Lower leg skin (tissue), 4 donors: ENCODE measurements around the gene TRPM3. TPM values are rescaled to one million over a fixed set of nuclear protein-coding genes. Genes with fewer than 3 reads are reported as not detected.

ENCODE experiments used
- DNase-seq, 2 donors: peaks; one replicate each; pipeline ENCODE4 v3.0.0-alpha.2; 2019; ENCODE audit warnings: low spot score in 2 of 2
- H3K4me3 ChIP-seq: fragments of 200-600 bp; sonication (generic); 2 replicates; pipeline ENCODE4 v1.5.1; 2017; ENCODE audit warnings: mild to moderate bottlenecking, low read depth; ENCODE audit not compliant: poor library complexity, severe bottlenecking
- POLR2A ChIP-seq, 2 donors: fragments of 450-650 bp; IDR thresholded peaks; one replicate each; pipeline ENCODE4 v1.6.1; 2016 to 2017; ENCODE audit warnings: antibody characterized with exemption in 2 of 2, mild to moderate bottlenecking in 1 of 2, moderate library complexity in 1 of 2
- WGBS, 2 donors: methylation state at CpG; one replicate each; pipeline ENCODE4 v1.1.5; 2018; 5-methylcytosine and 5-hydroxymethylcytosine counted together
- intact Hi-C: fragments of 100-400 bp; cut with DNase I; formaldehyde crosslinking; loops from one replicate; pipeline ENCODE4 v1.15.0; 2023; ENCODE audit warnings: low total_unique reads
- total RNA-seq, 4 donors: library from RNA; depleted of rRNA; stranded (reverse); fragments of >200 nt; gene quantifications; one replicate each; pipeline ENCODE4 v1.1.0, GENCODE V29; 2016
- TF ChIP-seq, protein P1 (sequence below), 3 donors: fragments of 450-650 bp; IDR thresholded peaks; one replicate each; pipeline ENCODE4 v1.5.1; 2016; ENCODE audit warnings: antibody characterized with exemption in 3 of 3, mild to moderate bottlenecking in 3 of 3, moderate library complexity in 2 of 3

Gene TRPM3
- total RNA-seq, 4 donors from 2014 or later, result 0.10 to 0.29 TPM; not detected in 2

DNA sequence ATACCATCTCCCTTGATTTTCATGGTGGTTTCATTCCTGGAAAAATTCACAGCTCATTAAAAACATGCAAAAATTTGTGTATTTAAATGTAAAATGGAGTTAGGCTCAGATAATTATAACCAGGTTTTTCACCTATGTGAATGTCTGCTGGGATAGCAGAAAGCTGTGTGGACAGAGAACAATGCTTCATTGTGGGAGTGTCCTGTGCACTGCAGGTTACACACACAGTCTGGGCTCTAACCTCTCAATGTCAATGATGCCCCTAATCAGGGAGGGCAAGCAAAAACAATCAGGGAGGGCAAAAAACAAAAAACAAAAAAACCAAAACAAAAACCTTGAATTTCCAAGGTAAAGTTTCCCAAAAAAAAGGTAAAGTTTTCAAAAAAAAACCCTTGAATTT is 548.1 kb downstream of the TRPM3 start:
- no peak for DNase-seq
- TF ChIP-seq POLR2A (IDR thresholded peaks at IDR 0.05), result no peak
- TF ChIP-seq, protein P1, sequence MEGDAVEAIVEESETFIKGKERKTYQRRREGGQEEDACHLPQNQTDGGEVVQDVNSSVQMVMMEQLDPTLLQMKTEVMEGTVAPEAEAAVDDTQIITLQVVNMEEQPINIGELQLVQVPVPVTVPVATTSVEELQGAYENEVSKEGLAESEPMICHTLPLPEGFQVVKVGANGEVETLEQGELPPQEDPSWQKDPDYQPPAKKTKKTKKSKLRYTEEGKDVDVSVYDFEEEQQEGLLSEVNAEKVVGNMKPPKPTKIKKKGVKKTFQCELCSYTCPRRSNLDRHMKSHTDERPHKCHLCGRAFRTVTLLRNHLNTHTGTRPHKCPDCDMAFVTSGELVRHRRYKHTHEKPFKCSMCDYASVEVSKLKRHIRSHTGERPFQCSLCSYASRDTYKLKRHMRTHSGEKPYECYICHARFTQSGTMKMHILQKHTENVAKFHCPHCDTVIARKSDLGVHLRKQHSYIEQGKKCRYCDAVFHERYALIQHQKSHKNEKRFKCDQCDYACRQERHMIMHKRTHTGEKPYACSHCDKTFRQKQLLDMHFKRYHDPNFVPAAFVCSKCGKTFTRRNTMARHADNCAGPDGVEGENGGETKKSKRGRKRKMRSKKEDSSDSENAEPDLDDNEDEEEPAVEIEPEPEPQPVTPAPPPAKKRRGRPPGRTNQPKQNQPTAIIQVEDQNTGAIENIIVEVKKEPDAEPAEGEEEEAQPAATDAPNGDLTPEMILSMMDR (IDR thresholded peaks at IDR 0.05), result no peak
- intact Hi-C loops, result no loop called here
- no peak overlapping the region for H3K4me3 ChIP-seq

DNA sequence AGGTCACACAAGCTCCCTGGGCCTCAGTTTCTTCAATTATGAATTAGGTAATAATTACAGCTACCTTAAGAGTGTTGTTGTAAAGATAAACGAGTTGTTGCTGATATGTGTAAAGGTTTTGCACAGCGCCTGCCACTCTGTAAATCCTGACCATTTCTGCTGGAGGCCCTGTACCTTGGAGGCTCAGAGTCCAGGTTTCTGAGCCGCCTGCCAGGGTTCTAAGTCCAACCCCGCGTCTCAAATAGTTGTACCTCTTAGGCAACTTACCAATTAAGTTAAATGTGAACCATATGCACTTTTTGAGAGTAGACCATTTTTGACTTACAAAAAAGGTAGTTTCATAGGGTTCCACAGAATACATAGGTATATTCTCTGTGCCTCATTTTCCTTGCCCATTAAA is 550.2 kb downstream of the TRPM3 start:
- no peak for DNase-seq
- H3K4me3 ChIP-seq, result no peak overlapping the region
- WGBS, 2 donors, result 93 to 98% methylated on average over 5 of the region's 5 CpGs

DNA sequence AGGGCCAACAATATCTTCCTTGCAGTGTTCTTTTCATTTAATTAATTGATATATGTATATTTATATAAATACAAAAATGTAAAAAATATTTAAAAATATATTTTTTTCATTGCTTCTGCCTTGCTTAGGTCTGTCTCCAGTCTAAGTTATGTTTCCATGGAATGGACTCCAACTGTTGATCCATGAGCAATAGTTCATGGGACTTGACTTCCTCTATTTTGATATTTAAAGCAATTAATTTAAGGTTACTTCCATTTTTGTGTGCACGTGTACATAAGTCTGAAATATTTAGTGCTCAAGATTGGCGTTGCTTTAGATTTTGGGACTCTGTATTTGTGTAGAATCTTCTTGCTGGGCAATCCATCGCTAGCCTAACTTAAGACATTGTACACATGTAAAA is 551.6 kb downstream of the TRPM3 start:
- no peak for TF ChIP-seq POLR2A (IDR thresholded peaks at IDR 0.05)
- TF ChIP-seq, protein P1 (IDR thresholded peaks at IDR 0.05), result no peak
- DNase-seq, result no peak
- intact Hi-C loops, result no loop called here
- H3K4me3 ChIP-seq, result no peak overlapping the region
- 74 to 89% methylated on average over 3 of the region's 3 CpGs for WGBS, 2 donors

More for the DNA sequence above, 550.2 kb downstream of the TRPM3 start:
- intact Hi-C loops, result no loop called here
- no peak for TF ChIP-seq POLR2A (IDR thresholded peaks at IDR 0.05)
- TF ChIP-seq, protein P1 (IDR thresholded peaks at IDR 0.05), result no peak

DNA sequence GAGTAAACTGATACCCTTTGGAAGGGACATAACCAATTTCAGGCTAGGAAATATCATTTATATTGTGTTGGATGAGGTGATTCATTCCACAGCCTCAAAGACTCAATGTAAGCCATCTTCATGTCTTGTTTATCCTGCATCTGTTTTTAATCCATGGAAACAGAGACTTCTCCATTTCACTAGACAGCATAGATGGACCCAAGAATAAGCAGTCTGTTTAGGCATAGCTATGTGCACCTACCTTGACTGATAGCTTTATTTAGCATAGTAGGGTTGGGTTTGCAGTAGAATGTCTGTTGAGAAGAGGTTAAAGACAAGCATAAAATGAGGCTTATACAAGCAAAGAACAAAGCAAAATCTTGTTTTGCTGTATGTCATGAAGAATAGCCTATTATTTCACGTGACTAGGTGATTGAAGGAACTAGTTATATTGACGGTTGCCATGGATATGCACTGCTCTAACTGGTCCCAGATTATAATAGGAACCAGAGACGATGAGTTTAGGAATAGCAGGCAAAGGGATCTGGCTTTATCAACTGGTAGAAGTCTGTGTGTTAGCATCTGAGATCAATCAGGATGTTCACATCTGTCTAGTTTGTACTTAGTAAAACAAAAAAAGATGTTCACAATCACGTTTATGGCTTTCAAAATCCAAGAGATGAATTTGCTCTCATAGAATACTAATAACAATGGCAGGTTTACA is 552.2 kb downstream of the TRPM3 start:
- WGBS, 2 donors, result 46 to 65% methylated on average over 4 of the region's 4 CpGs
- DNase-seq, result no peak
- TF ChIP-seq, protein P1 (IDR thresholded peaks at IDR 0.05), result no peak
- H3K4me3 ChIP-seq, result no peak overlapping the region
- intact Hi-C loops, result no loop called here

DNA sequence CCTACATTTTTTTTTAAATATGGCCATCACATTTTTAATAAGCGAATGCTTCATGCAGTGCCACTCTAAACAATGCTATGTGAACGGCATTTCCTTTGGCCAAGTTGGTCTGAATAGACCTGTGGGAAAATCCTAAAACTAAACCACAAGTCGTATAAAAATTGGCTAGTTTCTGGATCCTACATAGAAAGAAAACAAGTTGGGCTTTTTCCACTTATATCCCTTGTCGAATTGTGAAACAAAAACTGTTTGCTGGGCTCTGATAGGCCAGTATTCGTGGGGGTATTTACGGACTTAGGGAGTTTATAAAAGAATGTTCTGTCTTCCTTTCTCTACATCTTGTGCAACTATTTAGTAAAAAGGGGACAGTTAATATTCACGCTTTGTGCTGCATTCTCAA is 553.9 kb downstream of the TRPM3 start:
- 75 to 81% methylated on average over 7 of the region's 7 CpGs for WGBS, 2 donors
- no peak for DNase-seq
- intact Hi-C loops, result no loop called here
- no peak for TF ChIP-seq POLR2A (IDR thresholded peaks at IDR 0.05)
- TF ChIP-seq, protein P1 (IDR thresholded peaks at IDR 0.05), result no peak
- no peak overlapping the region for H3K4me3 ChIP-seq

DNA sequence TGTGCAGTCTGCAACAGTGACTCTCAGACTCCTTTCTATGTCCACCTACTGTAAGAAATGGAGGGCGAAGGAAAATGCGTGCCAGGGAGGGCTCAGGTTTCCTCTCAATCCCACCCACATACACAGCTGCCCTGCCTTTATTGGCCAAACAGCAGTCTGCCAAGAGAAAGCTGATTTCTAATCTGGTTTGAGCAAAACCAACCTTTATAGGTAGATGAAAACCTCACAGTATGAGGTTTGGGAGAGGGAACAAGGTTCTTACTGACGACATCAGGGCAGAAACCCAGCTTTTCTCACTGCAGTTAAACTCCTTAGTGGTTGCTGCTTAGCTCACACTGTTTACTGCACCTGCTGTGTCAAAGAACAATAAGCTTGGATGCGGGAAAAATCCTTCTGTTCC is 554.7 kb downstream of the TRPM3 start:
- no peak overlapping the region for H3K4me3 ChIP-seq
- intact Hi-C loops, result no loop called here
- no peak for TF ChIP-seq POLR2A (IDR thresholded peaks at IDR 0.05)
- TF ChIP-seq, protein P1 (IDR thresholded peaks at IDR 0.05), result no peak
- no peak for DNase-seq
- 80 to 87% methylated on average over 4 of the region's 4 CpGs for WGBS, 2 donors
